Myocyte (in vitro differentiated cells): Measurements from ENCODE around the gene USP47. TPM values are rescaled to one million over a fixed set of nuclear protein-coding genes. Genes with fewer than 3 reads are reported as not detected.

Experiments used
- DNase-seq: peaks from one replicate; pipeline ENCODE4 v3.0.0-alpha.2; 2012; ENCODE audit warnings: low read depth
- polyA plus RNA-seq: library from polyadenylated mRNA; unstranded; fragments of >200 nt; gene quantifications from one replicate; pipeline ENCODE4 v1.2.1, GENCODE V29; 2012; ENCODE audit warnings: missing spikeins
- total RNA-seq: library from RNA; depleted of rRNA; stranded (reverse); fragments of >200 nt; gene quantifications from 2 replicates; pipeline ENCODE4 v1.2.3, GENCODE V29; 2014

Gene USP47
- 67.1 and 75.4 TPM in 2 replicates for total RNA-seq
- polyA plus RNA-seq, result 19.0 TPM

GRCh38 chr11:11841723-11842420, at the start of gene USP47:
USP47 (plus strand) TSS chr11:11841972; CDS start chr11:11842186, 214 bp downstream.
- DNase-seq, result peak; percentile 92

GRCh38 chr11:11793073-11793472, 48.7 kb upstream of the USP47 start:
- no peak for DNase-seq

- DNase-seq, result peak; percentile 62
These were observed 43.0 kb upstream of the USP47 start for GRCh38 chr11:11798586-11799438.

- DNase-seq, result no peak
These were observed 36.5 kb upstream of the USP47 start for GRCh38 chr11:11805228-11805627.

DNA sequence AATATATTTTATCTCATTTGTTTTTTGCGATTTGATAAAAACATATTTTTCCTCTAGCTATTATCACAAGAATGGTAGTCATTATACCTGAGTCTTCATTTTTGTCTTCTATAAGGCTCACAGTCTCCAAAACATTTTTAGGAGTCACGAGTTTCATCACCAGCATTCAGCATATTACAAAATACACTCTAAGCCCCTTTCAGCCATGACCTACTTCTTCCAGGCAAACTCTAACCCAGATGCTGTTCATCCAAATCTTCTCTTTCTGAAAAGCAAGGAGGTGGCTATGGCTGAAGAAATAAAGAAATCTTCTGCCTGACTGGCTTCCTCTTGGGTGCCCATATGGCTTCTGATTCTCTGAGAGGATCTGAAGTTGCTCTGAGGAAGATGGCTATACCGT, 35.7 kb upstream of the USP47 start:
- DNase-seq, result no peak

DNA sequence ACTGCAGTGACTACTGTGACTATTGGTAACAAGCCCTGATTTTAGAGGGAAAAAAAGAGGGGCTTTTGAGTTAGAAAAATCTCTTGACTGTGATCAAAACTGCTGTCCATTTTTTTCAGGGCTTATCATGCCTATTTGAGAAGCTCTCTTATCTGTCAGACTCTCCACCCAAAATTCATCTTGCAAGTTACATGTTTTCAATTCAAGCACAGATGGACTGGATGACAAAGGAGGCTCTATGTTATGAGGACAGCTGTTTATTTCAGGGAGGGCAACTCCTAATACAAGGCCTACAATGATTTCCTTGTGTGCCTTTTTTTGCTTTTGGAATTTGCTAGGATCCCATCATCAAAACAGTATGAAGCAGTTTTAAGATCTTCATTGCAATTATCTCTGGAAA, 35.2 kb upstream of the USP47 start:
- peak; percentile 26 for DNase-seq

- DNase-seq, result no peak
These were observed 33.7 kb upstream of the USP47 start for GRCh38 chr11:11807811-11808782.

- DNase-seq, result no peak
These were observed 32.7 kb upstream of the USP47 start for GRCh38 chr11:11808992-11809615.

GRCh38 chr11:11810764-11811726, 30.7 kb upstream of the USP47 start:
- DNase-seq, result no peak

- peak; percentile 79 for DNase-seq
These were observed 28.3 kb upstream of the USP47 start for GRCh38 chr11:11813288-11813962.

GRCh38 chr11:11814614-11815452, 26.9 kb upstream of the USP47 start:
- DNase-seq, result no peak

DNA sequence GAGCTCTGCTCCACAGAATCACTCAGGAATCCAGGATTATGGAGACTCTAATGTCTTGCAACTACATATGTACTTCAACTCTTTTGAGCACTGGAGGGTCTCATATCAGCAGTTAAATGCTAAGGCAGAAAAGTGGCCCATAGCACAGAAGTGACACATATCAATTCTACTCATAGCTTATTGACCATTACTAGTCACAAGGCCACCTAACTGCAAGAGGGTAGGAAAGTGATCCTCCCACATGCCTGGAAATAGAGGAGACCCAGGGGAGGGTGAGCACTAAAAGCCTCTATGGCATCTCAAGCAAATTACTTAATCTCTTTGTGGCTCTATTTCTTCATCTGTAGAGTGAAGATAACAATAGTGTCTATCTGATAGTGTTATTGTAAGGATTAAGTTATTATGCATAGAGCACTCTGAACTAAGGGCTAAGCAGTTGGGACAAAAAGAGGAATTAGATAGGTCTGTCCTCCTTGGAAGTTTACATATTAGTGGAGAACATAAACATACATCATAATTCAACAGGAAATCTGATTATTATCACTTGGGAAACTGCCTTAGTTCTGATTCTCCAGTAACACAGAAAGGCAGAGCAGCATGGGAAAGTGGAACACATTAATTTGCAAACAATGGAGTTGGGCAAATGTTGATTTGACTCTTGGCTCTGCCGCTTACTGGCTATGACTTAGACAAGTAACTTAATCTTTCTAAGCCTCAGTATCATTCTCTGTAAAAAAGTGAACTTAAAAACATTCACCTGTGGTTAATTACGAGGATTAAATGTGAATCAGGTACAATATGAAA, 25.1 kb upstream of the USP47 start:
- no peak for DNase-seq

- DNase-seq, result no peak
These were observed 23.8 kb upstream of the USP47 start for GRCh38 chr11:11817957-11818356.

GRCh38 chr11:11818529-11819121, 23.1 kb upstream of the USP47 start:
- no peak for DNase-seq

DNA sequence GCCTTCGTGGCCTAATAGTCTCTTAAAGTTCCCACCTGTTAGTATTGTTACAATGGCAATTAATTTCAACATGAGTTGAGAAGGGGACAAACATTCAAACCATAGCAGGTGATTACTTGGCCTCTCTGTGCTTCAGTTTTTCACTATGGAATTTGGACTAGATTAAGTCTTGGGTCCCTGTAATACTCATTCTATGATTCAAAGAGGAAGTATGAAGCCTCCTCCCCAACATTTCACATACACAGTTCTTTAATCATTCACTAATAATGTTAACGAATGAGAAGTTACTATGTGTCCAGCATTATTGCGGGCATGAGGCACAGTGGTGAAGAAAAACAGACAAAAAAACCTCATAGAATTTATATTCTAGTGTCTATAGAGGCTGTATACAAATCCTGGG, 19.9 kb upstream of the USP47 start:
- DNase-seq, result no peak

GRCh38 chr11:11822946-11823345, 18.8 kb upstream of the USP47 start:
- no peak for DNase-seq

DNA sequence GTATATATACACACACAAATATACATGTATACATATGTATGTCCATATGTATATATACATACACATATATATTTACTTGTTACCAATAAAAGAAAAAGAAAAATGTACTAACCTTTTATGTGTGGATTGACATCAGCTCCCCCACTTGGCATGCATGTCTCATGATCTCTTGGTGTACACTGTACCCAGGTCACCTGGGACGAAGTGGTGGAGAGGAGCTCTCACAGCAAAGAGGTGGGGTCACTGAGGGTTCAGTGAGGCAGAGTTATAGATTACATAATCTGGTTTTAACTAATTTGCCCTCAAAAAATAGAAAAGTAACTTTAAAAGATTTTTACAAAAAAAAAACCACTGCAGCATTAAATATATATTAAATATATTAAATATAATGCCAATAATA, 15.5 kb upstream of the USP47 start:
- DNase-seq, result no peak
